AG04449 (cell line): ENCODE data around the gene DNAJB6.
A peak's percentile ranks its signal among the peaks of the same experiment; 100 is the strongest.

Source experiments
- CTCF ChIA-PET: fragments of 350-600 bp; formaldehyde crosslinking; extraction: SDS; loops from one replicate; lab custom pipeline; 2021; ENCODE audit warnings: antibody characterized with exemption; lab: Yijun Ruan, JAX
- POLR2A ChIA-PET: fragments of 400-600, 350-600 bp; formaldehyde crosslinking; extraction: SDS; loops from one replicate; lab custom pipeline; 2020; ENCODE audit warnings: antibody characterized with exemption, inconsistent platforms; lab: Yijun Ruan, JAX
- DNase-seq: peaks from one replicate; pipeline ENCODE4 v3.0.0-alpha.2; 2010; ENCODE audit warnings: low read depth, low spot score
- H3K4me3 ChIP-seq: 2 replicates; pipeline ENCODE4 v1.5.1; 2011; ENCODE audit warnings: low read depth, mild to moderate bottlenecking, control low read depth, low read length
- CTCF ChIP-seq: IDR thresholded peaks from one replicate; pipeline ENCODE4 v1.5.1; 2011; ENCODE audit warnings: mild to moderate bottlenecking, moderate library complexity, low read length, control low read depth, inconsistent platforms; ENCODE audit not compliant: insufficient read depth; ENCODE audit errors: missing control alignments

DNAJB6 gene

DNA sequence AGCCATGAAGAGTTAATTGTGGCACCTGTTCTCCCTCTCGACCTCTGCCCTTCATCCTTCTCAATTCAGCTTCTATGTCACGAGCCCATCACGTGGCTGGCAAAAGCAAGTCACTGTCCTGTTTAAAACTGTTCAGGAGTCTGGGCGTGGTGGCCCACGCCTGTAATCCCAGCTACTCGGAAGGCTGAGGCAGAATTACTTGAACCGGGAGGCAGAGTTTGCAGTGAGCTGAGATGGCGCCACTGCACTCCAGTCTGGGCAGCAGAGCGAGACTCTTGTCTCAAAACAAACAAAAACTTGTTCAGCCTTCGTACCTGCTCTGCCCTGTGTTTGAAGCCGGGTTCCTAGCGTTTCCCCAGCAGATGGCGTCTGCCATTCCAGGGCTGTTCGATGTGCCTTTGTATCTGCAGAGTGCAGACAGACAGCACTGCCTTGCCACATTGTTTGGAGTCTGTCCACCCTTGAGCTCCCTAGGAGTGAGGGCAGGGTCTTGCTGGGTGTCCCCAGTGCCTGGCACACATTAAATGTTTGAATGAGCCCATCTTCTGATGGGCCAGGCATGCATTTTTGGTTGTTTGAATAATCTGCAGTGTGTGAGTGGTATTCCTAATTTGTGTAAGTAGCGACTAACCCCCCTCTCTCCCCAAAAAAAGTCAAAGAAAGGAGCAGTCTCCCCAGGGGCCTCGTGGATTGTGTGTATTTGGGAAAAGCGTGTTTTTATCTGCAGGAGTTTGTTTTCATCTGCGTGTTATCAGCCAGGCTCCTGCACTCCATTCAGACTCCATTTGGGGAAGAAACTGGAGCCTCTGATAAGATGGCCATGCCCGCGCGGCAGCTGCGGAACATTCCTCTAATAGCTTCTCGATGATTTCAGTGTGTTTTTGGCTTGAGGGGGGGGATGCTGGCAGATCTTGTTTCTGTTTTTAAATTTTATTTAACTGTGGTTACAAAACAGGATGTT lies 61.2 kb downstream of the DNAJB6 start:
- CTCF ChIA-PET = interaction anchor here (0.6 to 4.5 kb wide), 8 partner anchors 9 to 95 kb away, joined by 3 to 46 read pairs (median 6); no protein-coding TSS in a partner anchor
- POLR2A ChIA-PET = no interaction called here
- H3K4me3 ChIP-seq = peak overlapping the region; percentile 6; the same call in 1 of the 2 replicates
- DNase-seq = peak; percentile 34
- peak; percentile 55 for TF ChIP-seq CTCF

GRCh38 chr7:157399086-157399687 lies 62.4 kb downstream of the DNAJB6 start:
- DNase-seq = no peak
- CTCF ChIA-PET = interaction anchor here (2.6 to 4.5 kb wide), 2 partner anchors 11 to 16 kb away, joined by 21 to 46 read pairs; no protein-coding TSS in a partner anchor
- TF ChIP-seq CTCF = no peak

GRCh38 chr7:157400171-157400860 lies 63.5 kb downstream of the DNAJB6 start:
- POLR2A ChIA-PET = no interaction called here
- CTCF ChIA-PET = interaction anchor here (1.5 kb wide), 1 partner anchor 13 kb away, joined by 5 read pairs; no protein-coding TSS in a partner anchor
- TF ChIP-seq CTCF = no peak
- no peak overlapping the region for H3K4me3 ChIP-seq
- DNase-seq = no peak

More at GRCh38 chr7:157399086-157399687, 62.4 kb downstream of the DNAJB6 start:
- POLR2A ChIA-PET = no interaction called here
- H3K4me3 ChIP-seq = no peak overlapping the region

DNA sequence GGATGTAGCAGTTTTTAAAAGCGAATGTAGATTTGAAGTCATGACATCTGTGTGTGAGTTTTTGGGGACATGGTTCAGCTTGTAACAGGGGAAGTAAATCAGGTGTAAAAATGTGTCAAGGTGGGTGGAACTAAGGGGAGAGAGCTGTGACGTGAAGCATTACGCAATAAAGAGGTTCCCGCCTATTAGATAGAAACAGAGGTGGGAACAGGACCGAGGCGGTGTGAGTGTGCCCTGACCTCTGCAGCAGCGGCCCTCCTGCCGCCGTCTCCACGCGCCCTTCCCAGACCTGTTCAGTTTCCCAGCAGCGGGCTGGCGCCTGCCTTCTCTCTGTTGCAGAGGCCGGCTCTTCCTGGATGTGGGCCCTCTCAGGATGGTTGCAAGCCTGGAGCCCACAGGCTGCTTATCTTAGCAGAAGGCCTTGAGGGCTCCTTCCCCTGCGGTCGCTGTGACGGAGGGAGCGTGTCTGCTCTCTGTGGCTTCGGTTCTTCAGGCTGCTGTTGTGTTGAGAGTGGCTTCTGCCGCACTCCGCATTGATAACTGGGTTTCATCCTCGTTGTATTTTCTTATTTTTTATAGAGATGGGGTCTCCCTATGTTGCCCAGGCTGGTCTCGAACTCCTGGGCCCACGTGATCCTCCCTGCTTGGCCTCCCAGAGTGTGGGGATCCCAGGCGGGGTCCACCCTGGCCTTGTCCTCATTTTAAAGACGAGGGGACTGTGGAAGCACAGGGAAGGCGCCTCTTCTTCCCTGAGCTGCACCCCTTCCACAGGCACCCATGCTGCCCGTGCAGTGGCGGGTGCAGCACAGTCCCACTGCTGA lies 65.0 kb downstream of the DNAJB6 start:
- CTCF ChIA-PET = no interaction called here
- POLR2A ChIA-PET = no interaction called here
- no peak for TF ChIP-seq CTCF
- no peak overlapping the region for H3K4me3 ChIP-seq
- DNase-seq = no peak

DNA sequence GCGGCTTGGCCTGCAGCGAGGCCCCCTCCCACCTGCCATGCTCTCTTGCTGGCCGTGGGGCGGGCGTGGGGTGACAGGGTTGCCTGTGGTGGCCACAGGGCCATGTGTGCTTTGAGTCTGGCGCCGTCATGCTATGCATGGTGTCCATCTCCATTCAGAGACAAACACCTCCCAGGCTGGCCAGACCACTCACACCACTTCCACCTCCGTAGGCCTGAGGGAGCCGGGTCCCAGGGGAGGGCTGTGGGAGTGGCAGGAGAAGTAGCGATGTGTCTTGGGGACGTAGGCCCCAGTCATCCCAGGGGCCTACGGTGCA lies 65.5 kb downstream of the DNAJB6 start:
- ChIA-PET POLR2A (no interaction called here), CTCF (interaction anchor here (1.9 kb wide), 1 partner anchor 15 kb away, joined by 12 read pairs; no protein-coding TSS in a partner anchor)
- no peak for DNase-seq
- H3K4me3 ChIP-seq = no peak overlapping the region
- no peak for TF ChIP-seq CTCF
